Ovary (tissue), 9 donors: ENCODE results near the gene FOXL3. TPM values are rescaled to one million over a fixed set of nuclear protein-coding genes. Genes with fewer than 3 reads are reported as not detected.
A peak's percentile ranks its signal among the peaks of the same experiment; 100 is the strongest.

Experiments
- DNase-seq, 5 donors: peaks; one replicate each; pipeline ENCODE4 v3.0.0-alpha.2; 2019 to 2020
- H3K27ac ChIP-seq, 2 donors: fragments of 200-600 bp; one replicate each; pipeline versions ENCODE4 v1.5.1 to v1.8.0; 2019 to 2022
- H3K27me3 ChIP-seq: fragments of 200-600 bp; one replicate; pipeline ENCODE4 v1.8.0; 2022
- H3K36me3 ChIP-seq: fragments of 200-600 bp; sonication (generic); one replicate; pipeline ENCODE4 v1.5.1; 2019
- H3K4me1 ChIP-seq: one replicate; pipeline ENCODE4 v1.8.1; 2013; ENCODE audit warnings: mild to moderate bottlenecking, moderate library complexity; ENCODE audit not compliant: insufficient read depth
- H3K4me3 ChIP-seq: fragments of 200-600 bp; sonication (generic); one replicate; pipeline ENCODE4 v1.5.1; 2017
- H3K9me3 ChIP-seq, 2 donors: fragments of 200-600 bp in 1 of 2; sonication (generic) in 1 of 2; one replicate each; pipeline versions ENCODE4 v1.5.1 to v1.8.1; 2013 to 2019; ENCODE audit warnings: mild to moderate bottlenecking in 1 of 2, moderate library complexity in 1 of 2
- EP300 ChIP-seq: sonication (generic); formaldehyde crosslinking; IDR thresholded peaks from one replicate; pipeline ENCODE4 v1.6.1; 2017; ENCODE audit warnings: antibody characterized with exemption
- POLR2A ChIP-seq: fragments of 450-650 bp; IDR thresholded peaks from one replicate; pipeline ENCODE4 v1.6.1; 2017; ENCODE audit warnings: antibody characterized with exemption, mild to moderate bottlenecking, moderate library complexity
- WGBS, 3 donors: extraction: QIAGEN DNeasy Blood & Tissue Kit in 1 of 3; methylation state at CpG; one replicate each; pipeline versions ENCODE4 v1.1.5 to v1.1.7; 2013 to 2017; 5-methylcytosine and 5-hydroxymethylcytosine counted together
- intact Hi-C, 4 donors: fragments of 100-400 bp; cut with DNase I; formaldehyde crosslinking; loops; one replicate each; pipeline versions ENCODE4 v1.11.0 to v1.15.1; 2022 to 2023
- polyA plus RNA-seq, 2 donors: library from polyadenylated mRNA; stranded (reverse); fragments of 200-250 nt in 1 of 2; fragments of 350-450 nt in 1 of 2; fragmentation: Illumina TruSeq in 1 of 2; extraction: RNeasy Lipid Tissue Mini Kit (QIAGEN cat#74804) in 1 of 2; gene quantifications; one replicate each; pipeline ENCODE4 v1.2.3, GENCODE V29; 2013 to 2014
- total RNA-seq, 7 donors: library from RNA; depleted of rRNA in 2 of 7; stranded (reverse); fragments of >200 nt in 2 of 7; fragmentation: NEBNext Ultra II Directional in 3 of 7; extraction: Animal tissue kit (Norgen Biotek cat#: 25700) in 3 of 7; gene quantifications; one replicate each; pipeline versions ENCODE4 v1.1.0 to v1.2.4, GENCODE V29; 2016 to 2023
- TF ChIP-seq, protein P1 (sequence below), 3 donors: fragments of 450-650 bp in 2 of 3; fragments of 200-600 bp in 1 of 3; IDR thresholded peaks; one replicate each; pipeline versions ENCODE4 v1.5.1 to v1.8.0; 2016 to 2022; ENCODE audit warnings: antibody characterized with exemption in 3 of 3, mild to moderate bottlenecking in 1 of 3
- donor health status: DM: no; HTN: no; CAD: no; lungs with moderate emphysema.
- donor health status: DM: no; HTN: no; CAD: no.
- donor health status: Bipolar disorder and iron deficiency.
- donor health status: DM: yes; HTN: yes; CAD: no.
- donor health status: DM: no; HTN: no; CAD: no.
- donor health status: DM: yes; HTN: yes; CAD: no.

FOXL3 gene
- total and polyA plus RNA-seq, 9 donors: not detected

DNA sequence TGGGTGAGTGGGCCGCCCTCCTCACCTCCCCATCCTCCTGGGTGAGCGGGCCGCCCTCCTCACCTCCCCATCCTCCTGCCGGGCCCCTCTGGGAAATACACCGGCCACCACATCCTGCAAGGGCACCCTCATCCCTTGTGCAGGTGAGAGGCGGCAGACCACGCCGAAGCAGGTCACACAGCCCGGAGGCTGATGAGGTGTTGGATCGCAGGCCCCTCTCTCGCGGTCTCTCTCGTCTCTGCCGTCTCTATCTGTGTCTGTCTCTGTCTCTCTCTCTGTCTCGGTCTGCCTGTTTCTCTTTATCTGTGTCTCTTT is 30.8 kb upstream of the FOXL3 start:
- H3K36me3 ChIP-seq: no peaks in the 10 kb centered on the region
- peak in 1 of 5 donors; percentile 20 for DNase-seq
- no peak overlapping the region for H3K4me3 ChIP-seq
- H3K4me1 ChIP-seq: no peaks in the 10 kb centered on the region
- 89 to 98% (median 94%) methylated on average over 15 of the region's 15 CpGs for WGBS, 3 donors
- H3K27me3 ChIP-seq: no peaks in the 10 kb centered on the region
- H3K9me3 ChIP-seq: no peaks in the 10 kb centered on the region
- intact Hi-C loops: no loop called here
- H3K27ac ChIP-seq: no peak overlapping the region
- TF ChIP-seq, protein P1, sequence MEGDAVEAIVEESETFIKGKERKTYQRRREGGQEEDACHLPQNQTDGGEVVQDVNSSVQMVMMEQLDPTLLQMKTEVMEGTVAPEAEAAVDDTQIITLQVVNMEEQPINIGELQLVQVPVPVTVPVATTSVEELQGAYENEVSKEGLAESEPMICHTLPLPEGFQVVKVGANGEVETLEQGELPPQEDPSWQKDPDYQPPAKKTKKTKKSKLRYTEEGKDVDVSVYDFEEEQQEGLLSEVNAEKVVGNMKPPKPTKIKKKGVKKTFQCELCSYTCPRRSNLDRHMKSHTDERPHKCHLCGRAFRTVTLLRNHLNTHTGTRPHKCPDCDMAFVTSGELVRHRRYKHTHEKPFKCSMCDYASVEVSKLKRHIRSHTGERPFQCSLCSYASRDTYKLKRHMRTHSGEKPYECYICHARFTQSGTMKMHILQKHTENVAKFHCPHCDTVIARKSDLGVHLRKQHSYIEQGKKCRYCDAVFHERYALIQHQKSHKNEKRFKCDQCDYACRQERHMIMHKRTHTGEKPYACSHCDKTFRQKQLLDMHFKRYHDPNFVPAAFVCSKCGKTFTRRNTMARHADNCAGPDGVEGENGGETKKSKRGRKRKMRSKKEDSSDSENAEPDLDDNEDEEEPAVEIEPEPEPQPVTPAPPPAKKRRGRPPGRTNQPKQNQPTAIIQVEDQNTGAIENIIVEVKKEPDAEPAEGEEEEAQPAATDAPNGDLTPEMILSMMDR (IDR thresholded peaks at IDR 0.05): no peak
- no peak for TF ChIP-seq POLR2A
- no peak for TF ChIP-seq EP300

DNA sequence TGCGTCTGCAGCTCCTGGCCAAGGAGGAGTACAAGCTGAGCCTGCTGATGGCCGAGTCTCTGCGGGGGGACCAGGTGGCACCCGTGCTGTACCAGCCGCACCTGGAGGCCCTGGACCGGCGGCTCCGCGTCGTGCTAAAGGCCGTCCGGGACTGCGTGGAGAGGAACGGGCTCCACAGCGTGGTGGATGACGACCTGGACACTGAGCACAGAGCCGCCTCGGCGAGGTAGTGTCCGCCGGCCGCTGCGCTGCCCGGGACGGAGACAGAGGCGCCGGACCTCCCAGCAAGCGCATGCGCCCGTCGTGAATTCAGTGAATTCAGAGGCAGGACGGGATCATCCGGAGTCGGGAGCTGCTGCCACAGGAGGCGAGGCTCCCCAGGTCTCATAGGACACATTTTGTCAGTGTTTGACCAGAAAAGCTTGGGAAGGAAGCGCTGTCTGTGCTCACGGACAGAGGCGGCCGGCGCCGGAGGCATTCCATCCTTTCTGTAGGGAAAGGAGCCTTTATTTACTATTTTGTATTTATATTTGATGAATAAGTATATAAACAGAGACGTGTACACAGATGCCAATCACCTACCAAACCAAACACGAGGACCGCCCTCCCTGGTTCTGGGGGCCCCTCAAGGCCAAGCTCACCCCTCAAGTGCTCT is 30.1 kb upstream of the FOXL3 start:
- intact Hi-C loops: no loop called here
- TF ChIP-seq POLR2A (no peak), EP300 (no peak)
- TF ChIP-seq, protein P1 (IDR thresholded peaks at IDR 0.05): no peak
- no peak overlapping the region for H3K27ac ChIP-seq
- H3K27me3 ChIP-seq: no peaks in the 10 kb centered on the region
- peak in 1 of 5 donors; percentile 30 for DNase-seq
- no peak overlapping the region for H3K4me3 ChIP-seq
- WGBS, 3 donors: 90 to 94% (median 90%) methylated on average over 43 to 44 of the region's 44 CpGs
- no peaks in the 10 kb centered on the region for H3K36me3 ChIP-seq
- H3K9me3 ChIP-seq: no peaks in the 10 kb centered on the region
- H3K4me1 ChIP-seq: no peaks in the 10 kb centered on the region

DNA sequence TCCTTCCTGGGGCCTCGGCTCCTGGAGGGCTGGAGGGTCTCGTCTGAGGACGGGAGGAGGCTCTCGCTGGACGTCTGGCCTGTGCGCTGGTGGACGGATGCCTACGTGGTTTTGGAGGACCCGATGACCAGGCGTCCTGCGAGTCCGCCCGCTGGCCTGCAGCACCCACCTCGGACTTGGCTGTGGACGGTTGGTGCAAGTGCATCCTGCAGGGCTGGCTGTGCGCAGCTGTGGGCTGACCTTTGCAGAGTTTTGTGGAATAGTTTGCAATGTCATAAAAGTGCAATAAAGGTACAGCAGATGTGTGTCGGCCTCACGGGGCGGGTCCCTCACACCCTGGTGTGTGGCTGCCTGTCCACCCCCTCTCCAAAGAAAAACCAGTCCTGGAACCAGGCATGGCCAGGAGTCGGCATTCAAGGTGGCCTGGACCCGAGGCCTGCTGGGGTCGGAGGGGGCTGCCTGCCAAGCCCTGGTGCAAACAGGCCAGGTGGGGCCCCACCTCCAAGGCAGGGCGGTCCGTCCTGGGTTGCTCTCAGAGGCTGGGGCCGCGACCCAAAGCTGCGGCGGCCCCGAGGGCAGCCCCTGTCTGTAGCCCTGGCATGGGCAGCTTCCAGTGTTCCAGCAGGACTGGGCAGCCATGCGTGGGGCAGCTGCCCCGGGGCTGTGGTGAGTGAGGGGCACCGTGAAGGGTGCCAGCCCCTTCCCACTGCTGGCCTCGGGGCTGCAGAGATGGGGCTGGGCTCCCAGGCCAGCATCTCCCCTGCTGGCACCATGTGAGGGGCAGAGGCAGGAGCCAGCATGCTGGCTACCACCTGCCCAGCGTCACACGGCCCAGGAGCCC is 29.3 kb upstream of the FOXL3 start:
- H3K36me3 ChIP-seq: no peaks in the 10 kb centered on the region
- DNase-seq: peak in 1 of 5 donors; percentile 33

More for the DNA sequence above, 29.3 kb upstream of the FOXL3 start:
- Histone ChIP-seq H3K4me1 (no peaks in the 10 kb centered on the region), H3K27me3 (no peaks in the 10 kb centered on the region), H3K27ac (no peak overlapping the region), H3K4me3 (no peak overlapping the region), H3K9me3 (no peaks in the 10 kb centered on the region)
- no peak for TF ChIP-seq EP300
- TF ChIP-seq POLR2A: no peak
- TF ChIP-seq, protein P1 (IDR thresholded peaks at IDR 0.05): no peak
- intact Hi-C loops: no loop called here
- 89 to 93% (median 90%) methylated on average over 35 of the region's 35 CpGs for WGBS, 3 donors
